SU-DHL-6 (cell line): ENCODE data around the gene TMEM106C.

Source experiments
- H2AFZ ChIP-seq: fragments of 200-600 bp; sonication (generic); 2 replicates; pipeline ENCODE4 v1.6.1; 2014; ENCODE audit warnings: low read depth, mild to moderate bottlenecking, moderate library complexity, mixed read lengths, antibody characterized with exemption, low read length; ENCODE audit not compliant: severe bottlenecking
- H3F3A ChIP-seq: fragments of 200-600 bp; shearing (Covaris generic); 2 replicates; pipeline ENCODE4 v1.6.0; 2016; ENCODE audit warnings: antibody characterized with exemption, mild to moderate bottlenecking; ENCODE audit not compliant: insufficient read depth
- H3K27ac ChIP-seq: fragments of 200-600 bp; sonication (generic); 2 replicates; pipeline ENCODE4 v1.5.1; 2016; ENCODE audit warnings: low read depth, mild to moderate bottlenecking, low read length, moderate library complexity, mixed read lengths
- H3K27me3 ChIP-seq: fragments of 200-600 bp; sonication (generic), shearing (Covaris generic); 2 replicates; pipeline ENCODE4 v1.6.0; 2014; ENCODE audit warnings: mild to moderate bottlenecking, low read length
- H3K36me3 ChIP-seq: fragments of 200-600 bp; sonication (generic); 2 replicates; pipeline ENCODE4 v1.6.1; 2014; ENCODE audit warnings: mild to moderate bottlenecking, low read length, mixed read lengths
- H3K4me2 ChIP-seq: fragments of 300-600, 200-600 bp; shearing (Covaris generic), sonication (generic); 2 replicates; pipeline ENCODE4 v1.6.0; 2014; ENCODE audit warnings: low read length, low read depth, mild to moderate bottlenecking; ENCODE audit not compliant: poor library complexity, severe bottlenecking
- H3K4me3 ChIP-seq: fragments of 200-600 bp; sonication (generic); 2 replicates; pipeline ENCODE4 v1.5.1; 2014; ENCODE audit warnings: antibody characterized with exemption, low read length, mild to moderate bottlenecking, mixed read lengths; ENCODE audit not compliant: insufficient read depth, poor library complexity, severe bottlenecking
- H3K79me2 ChIP-seq: fragments of 200-600 bp; sonication (generic); 2 replicates; pipeline ENCODE4 v1.6.1; 2014; ENCODE audit warnings: mild to moderate bottlenecking, low read length, moderate library complexity; ENCODE audit not compliant: insufficient read depth
- H3K9ac ChIP-seq: fragments of 200-600 bp; sonication (generic); 2 replicates; pipeline ENCODE4 v1.7.0; 2014; ENCODE audit warnings: mild to moderate bottlenecking, low read length
- H3K9me2 ChIP-seq: fragments of 200-600 bp; sonication (generic); replicated peaks from 2 replicates; pipeline ENCODE4 v1.6.1; 2014; ENCODE audit warnings: low read length; ENCODE audit not compliant: insufficient read depth
- H3K9me3 ChIP-seq: fragments of 200-600 bp; sonication (generic); 2 replicates; pipeline ENCODE4 v1.6.1; 2014; ENCODE audit warnings: low read length, mixed read lengths; ENCODE audit not compliant: insufficient read depth
- H4K20me1 ChIP-seq: fragments of 200-600 bp; sonication (generic); 2 replicates; pipeline ENCODE4 v1.6.1; 2014; ENCODE audit warnings: low read depth, mild to moderate bottlenecking, antibody characterized with exemption, low read length, moderate library complexity, mixed read lengths
- EZH2phosphoT487 ChIP-seq: fragments of 200-600 bp; sonication (generic), shearing (Covaris generic); conservative IDR thresholded peaks from 2 replicates; pipeline ENCODE4 v1.6.1; 2018; ENCODE audit warnings: mild to moderate bottlenecking, antibody characterized with exemption, low read length, moderate library complexity, mixed read lengths
- TF ChIP-seq, protein P1 (sequence below): fragments of 200-600 bp; sonication (generic); IDR thresholded peaks from one replicate; pipeline ENCODE4 v1.5.1; 2017; ENCODE audit warnings: antibody characterized with exemption, mild to moderate bottlenecking, low read length, moderate library complexity; ENCODE audit not compliant: insufficient read depth, poor library complexity, severe bottlenecking

Gene TMEM106C

GRCh38 chr12:47986291-47986660 is 22.9 kb downstream of the TMEM106C start:
- TF ChIP-seq EZH2phosphoT487, result no peak
- TF ChIP-seq, protein P1, sequence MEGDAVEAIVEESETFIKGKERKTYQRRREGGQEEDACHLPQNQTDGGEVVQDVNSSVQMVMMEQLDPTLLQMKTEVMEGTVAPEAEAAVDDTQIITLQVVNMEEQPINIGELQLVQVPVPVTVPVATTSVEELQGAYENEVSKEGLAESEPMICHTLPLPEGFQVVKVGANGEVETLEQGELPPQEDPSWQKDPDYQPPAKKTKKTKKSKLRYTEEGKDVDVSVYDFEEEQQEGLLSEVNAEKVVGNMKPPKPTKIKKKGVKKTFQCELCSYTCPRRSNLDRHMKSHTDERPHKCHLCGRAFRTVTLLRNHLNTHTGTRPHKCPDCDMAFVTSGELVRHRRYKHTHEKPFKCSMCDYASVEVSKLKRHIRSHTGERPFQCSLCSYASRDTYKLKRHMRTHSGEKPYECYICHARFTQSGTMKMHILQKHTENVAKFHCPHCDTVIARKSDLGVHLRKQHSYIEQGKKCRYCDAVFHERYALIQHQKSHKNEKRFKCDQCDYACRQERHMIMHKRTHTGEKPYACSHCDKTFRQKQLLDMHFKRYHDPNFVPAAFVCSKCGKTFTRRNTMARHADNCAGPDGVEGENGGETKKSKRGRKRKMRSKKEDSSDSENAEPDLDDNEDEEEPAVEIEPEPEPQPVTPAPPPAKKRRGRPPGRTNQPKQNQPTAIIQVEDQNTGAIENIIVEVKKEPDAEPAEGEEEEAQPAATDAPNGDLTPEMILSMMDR, result no peak
- H3K9ac ChIP-seq, result no peak overlapping the region
- H3K79me2 ChIP-seq, result no peaks in the 10 kb centered on the region
- no peaks in the 10 kb centered on the region for H3K36me3 ChIP-seq
- no peak overlapping the region for H3K4me3 ChIP-seq
- no peak overlapping the region for H2AFZ ChIP-seq
- no peaks in the 10 kb centered on the region for H3K9me2 ChIP-seq
- no peaks in the 10 kb centered on the region for H3K27me3 ChIP-seq
- no peaks in the 10 kb centered on the region for H3K9me3 ChIP-seq
- H3F3A ChIP-seq, result no peaks in the 10 kb centered on the region
- no peak overlapping the region for H3K27ac ChIP-seq
- H4K20me1 ChIP-seq, result no peaks in the 10 kb centered on the region
- H3K4me2 ChIP-seq, result no peak overlapping the region

- no peaks in the 10 kb centered on the region for H4K20me1 ChIP-seq
- no peak overlapping the region for H3K27ac ChIP-seq
- H3K27me3 ChIP-seq, result no peaks in the 10 kb centered on the region
- no peak overlapping the region for H2AFZ ChIP-seq
- no peak overlapping the region for H3K4me3 ChIP-seq
- H3K36me3 ChIP-seq, result no peaks in the 10 kb centered on the region
- TF ChIP-seq, protein P1, result no peak
- no peak for TF ChIP-seq EZH2phosphoT487
- H3K79me2 ChIP-seq, result no peaks in the 10 kb centered on the region
- no peaks in the 10 kb centered on the region for H3K9me2 ChIP-seq
- no peak overlapping the region for H3K9ac ChIP-seq
- H3K4me2 ChIP-seq, result no peak overlapping the region
- no peaks in the 10 kb centered on the region for H3K9me3 ChIP-seq
- no peaks in the 10 kb centered on the region for H3F3A ChIP-seq
Observed at GRCh38 chr12:47986832-47987231, 23.4 kb downstream of the TMEM106C start.

- no peak overlapping the region for H3K27ac ChIP-seq
- no peaks in the 10 kb centered on the region for H3K27me3 ChIP-seq
- no peaks in the 10 kb centered on the region for H3K79me2 ChIP-seq
- no peaks in the 10 kb centered on the region for H4K20me1 ChIP-seq
- H3K4me3 ChIP-seq, result no peak overlapping the region
- TF ChIP-seq EZH2phosphoT487, result no peak
- TF ChIP-seq, protein P1, result no peak
- no peaks in the 10 kb centered on the region for H3K36me3 ChIP-seq
- H3F3A ChIP-seq, result no peaks in the 10 kb centered on the region
- H3K9ac ChIP-seq, result no peak overlapping the region
- no peaks in the 10 kb centered on the region for H3K9me2 ChIP-seq
- no peaks in the 10 kb centered on the region for H3K9me3 ChIP-seq
- no peak overlapping the region for H3K4me2 ChIP-seq
- H2AFZ ChIP-seq, result no peak overlapping the region
Observed at GRCh38 chr12:47987411-47988072, 24.1 kb downstream of the TMEM106C start.
